Sigmoid colon (tissue), 4 donors: ENCODE results near the gene E2F7.

Experiments used
- POLR2A ChIP-seq, 2 donors: fragments of 450-650 bp; IDR thresholded peaks; one replicate each; pipeline ENCODE4 v1.6.1; 2016; ENCODE audit warnings: antibody characterized with exemption in 2 of 2, mild to moderate bottlenecking in 2 of 2, moderate library complexity in 2 of 2
- POLR2AphosphoS5 ChIP-seq, 4 donors: sonication (generic); formaldehyde crosslinking; IDR thresholded peaks; one replicate each; pipeline ENCODE4 v1.6.1; 2017; ENCODE audit warnings: antibody characterized with exemption in 4 of 4
- TF ChIP-seq, protein P1 (sequence below), 4 experiments: fragments of 450-650 bp in 3 of 4; fragments of 200-600 bp in 1 of 4; IDR thresholded peaks; one replicate each; pipeline ENCODE4 v1.5.1; 2016 to 2019; ENCODE audit warnings: antibody characterized with exemption in 4 of 4, mild to moderate bottlenecking in 3 of 4, moderate library complexity in 2 of 4

DNA sequence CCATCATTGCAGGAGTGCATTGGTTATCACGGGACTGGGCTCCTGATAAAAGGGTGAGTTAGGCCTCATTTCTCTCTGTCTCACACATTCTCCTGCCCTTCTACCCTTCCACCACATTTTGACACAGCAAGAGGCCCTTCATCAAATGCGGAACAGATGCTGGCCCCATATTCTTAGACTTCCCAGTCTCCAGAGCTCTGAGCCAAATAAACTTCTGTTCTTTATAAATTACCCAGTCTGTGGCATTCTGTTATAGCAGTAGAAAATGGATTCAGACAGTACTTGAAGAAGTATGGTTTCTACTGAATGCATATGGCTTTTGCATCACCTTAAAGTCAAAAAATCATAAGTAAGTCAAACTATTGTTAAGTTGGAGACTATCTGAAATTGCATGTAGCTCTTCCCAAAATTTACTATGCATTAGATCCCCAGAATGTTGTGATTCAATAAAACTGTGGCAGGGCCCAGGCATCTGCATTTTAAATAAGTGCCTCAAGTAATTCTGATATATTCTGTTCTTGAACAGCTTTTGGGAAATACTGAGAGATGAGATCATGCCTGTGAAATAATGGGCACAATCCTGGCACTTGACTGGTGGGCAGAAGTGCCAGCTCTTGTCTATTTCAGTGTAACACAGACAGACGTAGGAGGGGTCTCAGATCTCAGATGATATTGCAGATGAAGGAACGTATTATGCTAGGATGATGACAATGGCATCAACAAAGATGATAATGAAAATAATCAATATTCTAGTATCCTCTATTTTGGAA lies 68.2 kb downstream of the E2F7 start:
- TF ChIP-seq POLR2AphosphoS5 (IDR thresholded peaks at IDR 0.05) (no peak), POLR2A (IDR thresholded peaks at IDR 0.05) (no peak)
- TF ChIP-seq, protein P1, sequence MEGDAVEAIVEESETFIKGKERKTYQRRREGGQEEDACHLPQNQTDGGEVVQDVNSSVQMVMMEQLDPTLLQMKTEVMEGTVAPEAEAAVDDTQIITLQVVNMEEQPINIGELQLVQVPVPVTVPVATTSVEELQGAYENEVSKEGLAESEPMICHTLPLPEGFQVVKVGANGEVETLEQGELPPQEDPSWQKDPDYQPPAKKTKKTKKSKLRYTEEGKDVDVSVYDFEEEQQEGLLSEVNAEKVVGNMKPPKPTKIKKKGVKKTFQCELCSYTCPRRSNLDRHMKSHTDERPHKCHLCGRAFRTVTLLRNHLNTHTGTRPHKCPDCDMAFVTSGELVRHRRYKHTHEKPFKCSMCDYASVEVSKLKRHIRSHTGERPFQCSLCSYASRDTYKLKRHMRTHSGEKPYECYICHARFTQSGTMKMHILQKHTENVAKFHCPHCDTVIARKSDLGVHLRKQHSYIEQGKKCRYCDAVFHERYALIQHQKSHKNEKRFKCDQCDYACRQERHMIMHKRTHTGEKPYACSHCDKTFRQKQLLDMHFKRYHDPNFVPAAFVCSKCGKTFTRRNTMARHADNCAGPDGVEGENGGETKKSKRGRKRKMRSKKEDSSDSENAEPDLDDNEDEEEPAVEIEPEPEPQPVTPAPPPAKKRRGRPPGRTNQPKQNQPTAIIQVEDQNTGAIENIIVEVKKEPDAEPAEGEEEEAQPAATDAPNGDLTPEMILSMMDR (IDR thresholded peaks at IDR 0.05): no peak
